ENCODE data around the gene PAQR8. TPM values are rescaled to one million over a fixed set of nuclear protein-coding genes. Genes with fewer than 3 reads are reported as not detected.

PAQR8 gene
- total RNA-seq, 1 experiment from 2014 or later = 0.44 TPM

DNA sequence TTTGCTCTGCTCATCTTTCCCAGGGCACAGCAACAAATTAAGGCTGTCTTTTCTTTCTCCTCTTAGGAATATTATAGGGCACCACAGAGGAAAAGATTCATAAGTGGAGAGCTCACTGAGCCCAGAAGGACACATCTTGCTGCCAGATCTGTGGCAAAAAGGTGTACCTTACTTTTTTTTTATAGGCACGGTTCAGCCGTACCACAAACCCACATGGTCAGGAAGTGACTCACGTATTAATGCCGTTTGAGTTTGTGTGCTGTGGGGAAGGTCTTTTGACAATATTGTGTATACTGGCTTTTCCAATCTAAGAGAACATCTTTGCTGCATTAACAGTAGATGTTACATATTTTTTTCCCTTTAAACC lies 28.4 kb downstream of the PAQR8 start:
- Histone ChIP-seq H3K4me1 (ENCODE audit: insufficient read depth, low read length) (peaks cover 33% of the 10 kb centered on the region), H3K9me2 (replicated peaks; ENCODE audit: low read length) (no peaks in the 10 kb centered on the region), H2AFZ (ENCODE audit: low read length) (peak overlapping the region; percentile 2; the same call in 1 of the 2 replicates), H3K4me2 (ENCODE audit: low read length) (peak overlapping the region; percentile 80), H3K79me2 (ENCODE audit: low read length) (no peaks in the 10 kb centered on the region), H3K27ac (ENCODE audit: low read length) (peak overlapping the region; percentile 81), H4K20me1 (ENCODE audit: low read length) (no peaks in the 10 kb centered on the region), H3K9me3 (ENCODE audit: low read length) (no peaks in the 10 kb centered on the region), H3K4me3 (ENCODE audit: low read length) (peak overlapping the region; percentile 53), H3K9ac (ENCODE audit: low read length) (peak overlapping the region; percentile 29), H3K36me3 (ENCODE audit: low read depth, low read length) (no peaks in the 10 kb centered on the region), H3K27me3 (ENCODE audit: low read length) (no peaks in the 10 kb centered on the region), H3F3A (ENCODE audit: low read length, unreplicated experiment) (peaks cover 4% of the 10 kb centered on the region)
- BruUV-seq (replicated peaks) = no TSS peak
- intact Hi-C loops (cut with micrococcal nuclease) = loop anchor here (1.0 to 2.0 kb wide), 2 partner anchors 38 to 106 kb away; partner anchors contain the start of gene MCM3
- POLR2A ChIA-PET (ENCODE audit: unreplicated experiment) = interaction anchor here (0.7 to 0.9 kb wide), 2 partner anchors 38 to 119 kb away, joined by 4 to 15 read pairs; no protein-coding TSS in a partner anchor
- peak; percentile 86 for DNase-seq
- ATAC-seq = peak; percentile 78
- CTCF ChIA-PET = interaction anchor here (0.6 to 1.3 kb wide), 6 partner anchors 9 to 262 kb away, joined by 3 to 9 read pairs (median 4); partner anchors contain the start of gene MCM3
- TF ChIP-seq CTCF (conservative IDR thresholded peaks at IDR 0.05; ENCODE audit: low read depth, low read length) = no peak
- no peak for TF ChIP-seq EZH2phosphoT487 (IDR thresholded peaks at IDR 0.05; ENCODE audit: borderline replicate concordance, low read length)
- no peak for TF ChIP-seq EZH2 (IDR thresholded peaks at IDR 0.05; ENCODE audit: low read length, unreplicated experiment)

DNA sequence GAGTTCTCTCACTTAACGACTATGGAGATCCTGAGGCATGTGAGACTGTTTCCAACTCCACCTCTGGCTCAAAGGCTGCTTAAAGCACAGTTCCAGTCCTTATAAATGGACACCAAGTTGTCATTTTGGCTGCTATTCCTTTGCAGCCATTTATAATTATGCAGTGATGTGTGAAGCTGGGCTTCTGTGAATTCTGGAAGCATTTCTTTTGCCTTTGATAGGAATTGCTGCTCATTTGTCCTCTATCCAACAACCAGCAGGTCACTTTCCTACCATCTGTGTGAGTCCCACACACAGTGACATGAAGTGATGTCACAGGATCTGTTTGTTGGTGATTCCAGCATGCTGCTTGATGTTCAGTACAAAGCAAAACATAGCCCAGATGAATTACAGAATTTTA lies 29.6 kb downstream of the PAQR8 start:
- no peaks in the 10 kb centered on the region for H4K20me1 ChIP-seq (ENCODE audit: low read length)
- ChIA-PET POLR2A (ENCODE audit: unreplicated experiment) (interaction anchor here (0.7 kb wide), 1 partner anchor 31 kb away, joined by 4 read pairs; no protein-coding TSS in a partner anchor), CTCF (no interaction called here)
- intact Hi-C loops (cut with micrococcal nuclease) = loop anchor here (2.0 kb wide), 1 partner anchor 107 kb away; the partner anchor contains the start of gene MCM3
- peaks cover 4% of the 10 kb centered on the region for H3F3A ChIP-seq (ENCODE audit: low read length, unreplicated experiment)
- DNase-seq = no peak
- H2AFZ ChIP-seq (ENCODE audit: low read length) = no peak overlapping the region
- no peaks in the 10 kb centered on the region for H3K27me3 ChIP-seq (ENCODE audit: low read length)
- H3K9me2 ChIP-seq (replicated peaks; ENCODE audit: low read length) = no peaks in the 10 kb centered on the region
- ATAC-seq = no peak
- H3K36me3 ChIP-seq (ENCODE audit: low read depth, low read length) = no peaks in the 10 kb centered on the region
- H3K9ac ChIP-seq (ENCODE audit: low read length) = no peak overlapping the region
- no peak overlapping the region for H3K4me3 ChIP-seq (ENCODE audit: low read length)
- no peaks in the 10 kb centered on the region for H3K9me3 ChIP-seq (ENCODE audit: low read length)
- no TSS peak for BruUV-seq (replicated peaks)
- H3K79me2 ChIP-seq (ENCODE audit: low read length) = no peaks in the 10 kb centered on the region
- H3K4me1 ChIP-seq (ENCODE audit: insufficient read depth, low read length) = peaks cover 39% of the 10 kb centered on the region
- TF ChIP-seq EZH2 (IDR thresholded peaks at IDR 0.05; ENCODE audit: low read length, unreplicated experiment) (no peak), CTCF (conservative IDR thresholded peaks at IDR 0.05; ENCODE audit: low read depth, low read length) (no peak), EZH2phosphoT487 (IDR thresholded peaks at IDR 0.05; ENCODE audit: borderline replicate concordance, low read length) (no peak)
- no peak overlapping the region for H3K4me2 ChIP-seq (ENCODE audit: low read length)
- no peak overlapping the region for H3K27ac ChIP-seq (ENCODE audit: low read length)

DNA sequence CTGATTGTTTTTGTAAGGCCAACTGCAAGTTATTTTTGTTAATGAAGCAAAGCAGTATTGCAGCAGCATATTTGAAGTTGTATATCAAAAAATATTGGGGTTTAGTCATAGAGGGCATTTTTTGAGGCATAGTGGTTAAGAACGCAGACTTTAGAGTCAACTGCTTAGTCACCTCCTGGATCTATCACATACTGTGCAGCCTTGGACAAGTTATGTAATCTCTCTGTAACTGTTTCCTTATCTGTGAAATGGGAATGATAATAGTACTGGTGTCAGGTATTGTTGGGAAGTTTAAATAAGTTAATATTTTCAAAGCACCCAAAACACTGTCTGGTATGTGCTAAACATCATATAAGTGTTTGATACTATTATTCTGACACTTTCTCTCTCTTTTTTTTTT lies 31.0 kb downstream of the PAQR8 start:
- Histone ChIP-seq H3K79me2 (ENCODE audit: low read length) (no peaks in the 10 kb centered on the region), H3K9ac (ENCODE audit: low read length) (no peak overlapping the region), H3K27me3 (ENCODE audit: low read length) (no peaks in the 10 kb centered on the region), H3K9me2 (replicated peaks; ENCODE audit: low read length) (no peaks in the 10 kb centered on the region), H3F3A (ENCODE audit: low read length, unreplicated experiment) (peaks cover 4% of the 10 kb centered on the region), H2AFZ (ENCODE audit: low read length) (no peak overlapping the region), H3K4me3 (ENCODE audit: low read length) (no peak overlapping the region), H3K27ac (ENCODE audit: low read length) (no peak overlapping the region), H3K4me2 (ENCODE audit: low read length) (no peak overlapping the region), H3K9me3 (ENCODE audit: low read length) (no peaks in the 10 kb centered on the region), H4K20me1 (ENCODE audit: low read length) (no peaks in the 10 kb centered on the region), H3K36me3 (ENCODE audit: low read depth, low read length) (no peaks in the 10 kb centered on the region), H3K4me1 (ENCODE audit: insufficient read depth, low read length) (peaks cover 39% of the 10 kb centered on the region)
- ATAC-seq (no peak), DNase-seq (peak; percentile 50)
- TF ChIP-seq EZH2 (IDR thresholded peaks at IDR 0.05; ENCODE audit: low read length, unreplicated experiment) = no peak
- no peak for TF ChIP-seq EZH2phosphoT487 (IDR thresholded peaks at IDR 0.05; ENCODE audit: borderline replicate concordance, low read length)
- TF ChIP-seq CTCF (conservative IDR thresholded peaks at IDR 0.05; ENCODE audit: low read depth, low read length) = no peak
- ChIA-PET CTCF (no interaction called here), POLR2A (ENCODE audit: unreplicated experiment) (no interaction called here)
- BruUV-seq (replicated peaks) = no TSS peak
- intact Hi-C loops (cut with micrococcal nuclease) = no loop called here

Measured in PC-3 (cell line).